ENCODE results near the gene LOC128125822.

Gene LOC128125822

DNA sequence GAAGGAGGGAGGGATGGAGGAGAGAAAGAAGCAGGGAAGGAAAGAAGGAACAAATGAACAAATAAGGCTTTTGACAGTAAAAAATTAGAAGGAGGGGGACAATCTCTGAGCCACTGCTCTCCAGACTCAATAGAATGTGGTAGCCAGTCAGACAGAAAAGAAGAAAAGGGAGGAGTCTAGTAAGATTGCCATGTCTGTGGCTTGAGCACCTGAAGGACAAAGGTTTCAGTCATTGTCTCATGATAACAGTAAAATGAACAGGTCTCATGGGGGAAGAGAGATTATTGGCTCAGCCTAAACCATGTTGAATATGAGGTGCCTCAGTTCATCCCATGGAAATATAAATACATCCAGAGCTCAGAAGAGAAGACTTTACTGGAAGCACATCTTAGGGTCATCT, 14.0 kb upstream of the LOC128125822 start:
- no peak for DNase-seq

- no peak for DNase-seq
Observed at GRCh38 chr6:63560801-63561287, 11.4 kb upstream of the LOC128125822 start.

DNA sequence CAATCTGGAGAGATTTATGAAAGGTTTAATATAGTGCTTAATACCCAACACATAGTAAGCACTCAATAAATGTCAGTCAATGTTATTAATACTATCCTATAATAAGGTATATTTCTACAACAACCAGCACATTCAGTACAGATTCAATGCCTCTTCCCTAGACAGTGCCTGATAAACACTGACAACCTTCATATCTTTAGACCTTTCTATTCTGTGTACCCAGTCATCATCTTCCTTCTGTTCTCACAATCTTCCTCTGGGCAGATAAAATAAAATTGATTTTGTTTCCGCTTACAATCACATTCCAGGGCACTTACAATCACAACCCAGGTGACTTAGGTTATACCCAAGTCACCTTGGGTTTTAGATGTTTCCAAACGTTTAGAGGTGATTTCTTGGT, 11.0 kb upstream of the LOC128125822 start:
- DNase-seq, result no peak

- DNase-seq, result no peak
Observed at GRCh38 chr6:63563235-63563634, 9.0 kb upstream of the LOC128125822 start.

GRCh38 chr6:63565058-63565726, 7.1 kb upstream of the LOC128125822 start:
- no peak for DNase-seq

DNA sequence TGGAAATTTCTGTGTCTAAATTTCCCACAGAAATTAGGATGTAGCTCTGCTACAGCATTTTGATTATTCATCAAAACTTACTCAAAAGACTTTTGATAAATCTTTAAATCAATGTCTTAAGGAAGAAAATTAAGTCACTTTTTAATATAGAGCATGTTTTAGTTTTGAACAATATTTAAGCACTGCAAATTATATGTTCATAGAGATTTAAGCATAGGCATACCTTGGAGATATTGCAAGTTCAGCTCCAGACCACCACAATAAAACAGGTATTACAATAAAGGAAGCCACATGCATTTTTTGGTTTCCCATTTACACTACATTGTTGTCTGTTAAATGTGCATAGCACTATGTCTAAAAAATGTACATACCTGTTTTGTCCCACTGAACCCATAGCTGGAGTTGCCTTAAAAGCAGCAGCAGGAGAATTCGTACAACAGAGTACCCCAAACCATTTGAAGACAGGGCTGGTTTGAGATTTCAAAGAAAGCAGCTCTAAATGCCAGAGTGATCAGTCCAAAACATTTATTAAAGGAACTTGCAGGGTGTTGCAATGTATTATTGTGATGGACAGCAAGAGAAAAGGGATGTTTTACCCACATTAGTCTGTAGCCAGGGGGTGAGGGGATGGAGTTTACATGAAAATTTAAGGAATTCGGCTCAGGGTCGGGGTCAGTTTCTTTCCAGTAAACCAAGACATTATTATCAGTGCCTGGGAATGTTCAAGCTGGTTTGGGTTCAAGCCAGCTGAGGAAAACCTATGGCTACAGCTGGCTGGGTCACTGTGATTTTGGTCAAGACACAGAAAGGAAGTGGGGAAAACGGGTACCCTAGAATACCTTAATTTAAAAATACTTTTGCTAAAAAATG, 6.3 kb upstream of the LOC128125822 start:
- no peak for DNase-seq

DNA sequence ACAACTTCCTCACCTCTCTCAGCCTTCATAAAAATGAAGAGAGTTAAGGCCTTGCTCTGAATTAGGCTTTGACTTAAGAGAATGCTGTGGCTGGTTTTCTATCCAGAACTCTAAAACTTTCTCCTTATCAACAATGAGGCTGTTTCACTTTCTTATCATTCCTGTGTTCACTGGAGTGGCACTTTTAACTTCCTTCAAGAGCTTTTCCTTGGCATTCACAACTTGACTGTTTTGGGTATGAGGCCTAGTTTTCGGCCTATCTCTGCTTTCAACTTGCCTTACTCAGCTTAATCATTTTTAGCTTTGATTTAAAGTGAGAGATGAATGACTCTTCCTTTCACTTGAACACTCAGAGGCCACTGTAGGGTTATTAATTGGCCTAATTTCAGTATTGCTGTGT, 4.3 kb upstream of the LOC128125822 start:
- no peak for DNase-seq

DNA sequence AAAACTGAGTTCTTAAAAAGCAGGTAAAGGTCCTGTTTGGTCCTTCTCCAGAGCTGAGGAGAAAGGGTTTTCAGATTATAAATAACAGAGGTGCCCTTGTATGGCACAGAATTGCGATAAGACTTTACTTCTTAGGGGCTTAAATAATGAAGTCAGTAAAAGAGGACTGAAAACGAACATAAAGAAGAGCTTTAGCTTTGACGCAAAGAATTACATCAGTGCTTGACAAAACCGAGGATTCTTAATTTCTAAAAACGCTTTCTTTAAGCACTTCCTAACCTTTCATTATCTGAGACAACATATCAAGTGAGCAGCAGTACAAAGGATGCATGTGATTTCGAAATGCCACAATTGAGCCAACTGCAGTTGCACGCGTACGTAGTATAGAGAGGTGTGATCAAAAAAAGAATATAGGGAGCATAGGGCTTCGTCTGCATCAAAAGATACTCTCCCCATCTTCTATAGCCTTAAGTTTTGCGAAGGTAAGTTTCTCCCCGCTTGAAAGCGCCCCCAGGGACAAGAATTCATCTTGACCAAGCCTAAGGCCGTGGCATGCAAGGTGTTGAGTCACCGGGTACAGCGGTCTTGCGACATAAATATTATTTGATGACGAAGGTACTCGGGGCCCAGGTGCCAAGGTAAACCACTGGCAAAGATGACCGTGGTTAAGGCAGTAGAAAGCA, 778 bp upstream of the LOC128125822 start:
- DNase-seq, result peak; percentile 31 to 55 (median 39)

- DNase-seq, result peak in 2 of 4 experiments; percentile 35 to 56
Observed at GRCh38 chr6:63572747-63573075, 431 bp downstream of the LOC128125822 start.

DNA sequence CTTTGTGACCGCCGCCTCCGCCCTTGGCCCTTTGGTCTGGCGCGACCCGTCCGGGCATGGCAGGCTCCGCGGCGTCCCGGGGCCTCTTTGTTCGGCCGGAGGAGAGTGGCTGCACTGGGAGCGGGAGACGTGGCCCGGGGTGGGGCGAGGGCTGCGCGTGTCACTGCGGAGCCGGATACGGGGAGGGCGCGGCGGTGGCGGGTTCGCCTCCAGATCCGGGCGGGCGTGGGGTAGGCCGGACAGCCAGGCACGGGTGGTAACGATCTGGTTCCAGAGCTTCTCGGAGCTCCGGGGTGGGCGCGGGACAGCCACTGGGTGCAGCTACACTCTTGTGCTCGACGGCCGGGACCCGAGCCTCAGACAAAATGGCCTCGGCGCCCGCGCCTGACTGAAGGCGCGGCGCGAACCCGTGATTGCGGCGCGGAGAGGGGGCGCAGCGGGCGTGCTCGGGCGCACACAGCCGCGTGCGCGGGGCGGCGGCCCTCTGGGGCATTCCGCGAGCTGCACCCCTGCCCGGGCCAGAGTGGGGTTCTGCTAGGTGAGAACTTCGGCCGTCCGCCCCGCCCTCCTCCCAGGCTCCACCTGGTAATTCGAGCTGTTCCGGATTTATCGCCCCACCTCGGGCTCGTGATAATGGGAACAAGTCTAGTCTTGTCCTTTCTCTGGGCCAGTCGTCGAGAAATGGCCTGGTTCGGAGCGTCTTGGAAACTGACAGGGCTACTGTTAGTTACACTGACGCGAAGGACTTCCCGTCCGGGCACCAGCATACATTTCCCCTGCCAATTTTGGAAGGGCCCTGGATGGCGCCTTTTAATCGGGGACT, 1.0 kb downstream of the LOC128125822 start:
- peak; percentile 33 to 61 (median 58) for DNase-seq

GRCh38 chr6:63573899-63574553, 1.7 kb downstream of the LOC128125822 start:
- no peak for DNase-seq

DNA sequence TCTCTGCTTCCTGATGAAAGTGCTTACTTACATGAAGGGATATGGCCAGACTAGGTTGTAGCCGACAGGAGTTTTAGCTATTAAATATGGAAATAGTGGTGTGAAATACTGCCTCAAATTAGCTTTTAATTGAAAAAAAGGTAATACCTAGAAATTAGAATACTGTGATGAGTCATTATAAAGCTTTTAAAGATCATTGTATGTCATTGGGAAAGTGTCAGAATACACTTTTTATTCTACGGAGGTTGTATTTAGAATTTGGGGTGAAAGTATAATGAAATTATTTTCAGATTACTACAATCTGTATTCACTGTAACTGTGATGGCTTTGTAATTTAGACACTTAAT, 2.2 kb downstream of the LOC128125822 start:
- DNase-seq, result no peak

DNA sequence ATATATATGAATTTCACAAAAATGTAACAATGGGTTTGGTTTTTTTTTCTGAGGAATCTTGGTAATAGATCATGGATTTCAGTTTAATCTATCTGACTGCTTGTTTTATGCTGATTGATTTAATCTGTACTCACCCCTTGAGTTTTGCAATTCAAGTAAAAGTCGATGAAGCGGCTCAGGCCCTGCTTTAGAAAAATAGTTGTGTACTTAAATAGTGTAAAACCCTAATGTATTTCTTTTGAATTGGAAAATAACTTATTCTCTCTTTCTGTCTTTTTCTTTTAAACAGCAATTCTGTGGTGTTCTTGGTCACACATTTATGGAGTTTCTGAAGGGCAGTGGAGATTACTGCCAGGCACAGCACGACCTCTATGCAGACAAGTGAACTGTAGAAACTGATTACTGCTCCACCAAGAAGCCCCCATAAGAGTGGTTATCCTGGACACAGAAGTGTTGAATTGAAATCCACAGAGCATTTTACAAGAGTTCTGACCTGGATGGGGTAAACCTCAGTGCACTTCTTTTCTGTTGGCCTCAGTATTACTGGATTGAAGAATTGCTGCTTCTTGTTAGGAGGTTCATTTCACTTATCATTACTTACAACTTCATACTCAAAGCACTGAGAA, 4.0 kb downstream of the LOC128125822 start:
- DNase-seq, result no peak

- DNase-seq, result no peak
Observed at GRCh38 chr6:63576985-63577712, 4.9 kb downstream of the LOC128125822 start.

DNA sequence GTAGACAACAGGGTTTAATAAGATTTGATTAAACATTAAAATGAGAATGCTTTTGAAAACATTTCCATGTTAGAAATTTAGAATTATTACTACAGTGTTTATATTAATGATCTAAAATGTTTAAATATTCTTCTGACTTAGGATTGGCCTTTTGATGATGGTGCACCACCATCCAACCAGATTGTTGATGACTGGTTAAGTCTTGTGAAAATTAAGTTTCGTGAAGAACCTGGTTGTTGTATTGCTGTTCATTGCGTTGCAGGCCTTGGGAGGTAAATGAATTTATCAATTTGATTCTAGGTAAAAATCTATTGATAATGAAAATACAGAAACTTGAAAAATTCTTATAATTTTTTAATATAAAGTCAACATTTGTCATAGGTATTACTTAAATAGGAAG, 6.5 kb downstream of the LOC128125822 start:
- no peak for DNase-seq

DNA sequence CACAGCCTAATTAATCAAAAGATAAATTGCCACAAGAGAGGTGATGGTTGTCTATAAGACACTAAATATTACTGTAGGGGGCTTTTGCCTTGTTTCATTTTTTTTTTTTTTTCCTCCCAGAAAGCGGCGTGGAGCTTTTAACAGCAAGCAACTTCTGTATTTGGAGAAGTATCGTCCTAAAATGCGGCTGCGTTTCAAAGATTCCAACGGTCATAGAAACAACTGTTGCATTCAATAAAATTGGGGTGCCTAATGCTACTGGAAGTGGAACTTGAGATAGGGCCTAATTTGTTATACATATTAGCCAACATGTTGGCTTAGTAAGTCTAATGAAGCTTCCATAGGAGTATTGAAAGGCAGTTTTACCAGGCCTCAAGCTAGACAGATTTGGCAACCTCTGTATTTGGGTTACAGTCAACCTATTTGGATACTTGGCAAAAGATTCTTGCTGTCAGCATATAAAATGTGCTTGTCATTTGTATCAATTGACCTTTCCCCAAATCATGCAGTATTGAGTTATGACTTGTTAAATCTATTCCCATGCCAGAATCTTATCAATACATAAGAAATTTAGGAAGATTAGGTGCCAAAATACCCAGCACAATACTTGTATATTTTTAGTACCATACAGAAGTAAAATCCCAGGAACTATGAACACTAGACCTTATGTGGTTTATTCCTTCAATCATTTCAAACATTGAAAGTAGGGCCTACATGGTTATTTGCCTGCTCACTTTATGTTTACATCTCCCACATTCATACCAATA, 7.8 kb downstream of the LOC128125822 start:
- no peak for DNase-seq

GRCh38 chr6:63580704-63580961, 8.4 kb downstream of the LOC128125822 start:
- DNase-seq, result no peak

GRCh38 chr6:63581355-63582013, 9.2 kb downstream of the LOC128125822 start:
- no peak for DNase-seq

- no peak for DNase-seq
Observed at GRCh38 chr6:63582579-63583231, 10.4 kb downstream of the LOC128125822 start.

DNA sequence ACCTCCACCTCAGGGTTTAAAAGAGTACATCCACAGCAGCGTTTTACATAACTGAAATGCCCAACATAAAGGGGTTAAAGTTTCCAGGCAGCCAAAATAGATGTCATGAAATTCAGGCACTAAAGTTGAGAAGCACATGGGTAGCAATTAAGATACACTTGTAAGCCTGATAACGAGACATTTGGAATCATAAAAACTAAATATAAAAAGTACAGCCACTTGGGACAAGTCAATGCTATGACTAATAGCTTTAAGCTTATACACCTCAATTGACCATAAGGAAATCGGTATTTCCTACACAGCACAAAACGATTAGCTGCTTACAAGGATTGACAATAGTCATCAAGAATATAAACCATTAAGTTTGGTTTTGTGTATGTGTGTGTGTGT, 11.8 kb downstream of the LOC128125822 start:
- no peak for DNase-seq
